ENCODE data around the gene RTTN. TPM values are rescaled to one million over a fixed set of nuclear protein-coding genes. Genes with fewer than 3 reads are reported as not detected.

The RTTN gene
- total RNA-seq, 1 donor from 2014 or later, result 12.1 TPM

DNA sequence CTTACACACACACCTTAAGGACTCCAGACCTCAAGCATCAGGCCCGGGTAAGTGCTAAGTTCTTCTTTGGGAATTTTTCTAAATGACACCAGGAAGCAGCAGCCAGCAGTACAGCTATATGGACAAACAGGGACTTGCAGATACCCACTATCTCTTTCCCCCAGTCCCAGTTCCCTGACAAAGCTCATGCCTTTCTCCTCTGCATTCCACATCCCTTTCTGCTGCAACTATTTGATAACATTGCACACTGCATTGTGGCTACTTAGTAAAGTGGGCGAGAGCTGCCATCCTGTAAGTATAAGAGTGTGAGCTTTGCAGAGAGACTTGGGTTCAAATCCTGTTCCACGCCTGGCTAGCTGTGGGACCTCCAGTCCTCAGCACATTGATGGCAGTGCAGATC, 243.8 kb downstream of the RTTN start:
- DNase-seq (ENCODE audit: low read depth), result no peak
- H3K4me3 ChIP-seq (ENCODE audit: low read depth, low read length), result no peak overlapping the region
- TF ChIP-seq, protein P1, sequence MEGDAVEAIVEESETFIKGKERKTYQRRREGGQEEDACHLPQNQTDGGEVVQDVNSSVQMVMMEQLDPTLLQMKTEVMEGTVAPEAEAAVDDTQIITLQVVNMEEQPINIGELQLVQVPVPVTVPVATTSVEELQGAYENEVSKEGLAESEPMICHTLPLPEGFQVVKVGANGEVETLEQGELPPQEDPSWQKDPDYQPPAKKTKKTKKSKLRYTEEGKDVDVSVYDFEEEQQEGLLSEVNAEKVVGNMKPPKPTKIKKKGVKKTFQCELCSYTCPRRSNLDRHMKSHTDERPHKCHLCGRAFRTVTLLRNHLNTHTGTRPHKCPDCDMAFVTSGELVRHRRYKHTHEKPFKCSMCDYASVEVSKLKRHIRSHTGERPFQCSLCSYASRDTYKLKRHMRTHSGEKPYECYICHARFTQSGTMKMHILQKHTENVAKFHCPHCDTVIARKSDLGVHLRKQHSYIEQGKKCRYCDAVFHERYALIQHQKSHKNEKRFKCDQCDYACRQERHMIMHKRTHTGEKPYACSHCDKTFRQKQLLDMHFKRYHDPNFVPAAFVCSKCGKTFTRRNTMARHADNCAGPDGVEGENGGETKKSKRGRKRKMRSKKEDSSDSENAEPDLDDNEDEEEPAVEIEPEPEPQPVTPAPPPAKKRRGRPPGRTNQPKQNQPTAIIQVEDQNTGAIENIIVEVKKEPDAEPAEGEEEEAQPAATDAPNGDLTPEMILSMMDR (conservative IDR thresholded peaks at IDR 0.05; ENCODE audit: low read depth, low read length), result no peak

DNA sequence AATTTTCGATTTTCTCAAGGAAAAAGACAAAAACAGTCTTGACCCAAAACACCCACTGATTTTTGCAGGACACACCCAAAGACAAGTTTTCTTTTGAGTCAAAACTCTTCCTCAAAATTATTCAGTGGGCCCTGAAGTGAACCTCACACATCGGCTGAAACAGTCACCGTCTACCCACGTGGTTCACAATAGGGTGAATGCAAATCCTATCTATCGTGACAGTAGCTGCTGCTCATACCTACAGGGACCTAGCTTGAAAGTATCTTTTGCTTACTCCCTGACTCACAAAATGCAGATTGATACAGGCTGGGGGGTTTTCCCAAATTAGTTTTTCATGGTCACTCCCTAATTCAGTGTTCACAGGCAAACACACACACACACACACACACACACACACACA, 247.1 kb downstream of the RTTN start:
- H3K4me3 ChIP-seq (ENCODE audit: low read depth, low read length), result no peak overlapping the region
- TF ChIP-seq, protein P1 (conservative IDR thresholded peaks at IDR 0.05; ENCODE audit: low read depth, low read length), result no peak
- no peak for DNase-seq (ENCODE audit: low read depth)

DNA sequence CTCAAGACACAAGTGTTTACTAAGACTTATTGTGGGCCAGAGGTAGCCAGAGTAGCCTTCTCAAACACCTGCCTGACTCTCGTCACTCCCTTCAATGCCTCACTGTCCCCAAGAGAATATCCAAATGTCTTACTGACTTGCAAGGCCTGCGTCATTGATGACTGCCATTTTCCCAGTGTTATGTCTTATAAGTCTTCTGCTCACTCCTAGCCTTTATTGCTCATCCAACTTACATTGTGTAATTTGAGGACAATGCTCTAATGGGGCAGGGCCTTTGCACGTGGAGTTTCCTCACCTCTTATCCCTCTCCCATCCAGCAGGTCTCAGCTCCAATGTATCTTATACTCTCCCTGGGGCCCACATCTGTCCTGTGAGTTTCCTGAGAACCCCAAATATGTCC, 247.7 kb downstream of the RTTN start:
- TF ChIP-seq, protein P1 (conservative IDR thresholded peaks at IDR 0.05; ENCODE audit: low read depth, low read length), result no peak
- no peak overlapping the region for H3K4me3 ChIP-seq (ENCODE audit: low read depth, low read length)
- DNase-seq (ENCODE audit: low read depth), result no peak

DNA sequence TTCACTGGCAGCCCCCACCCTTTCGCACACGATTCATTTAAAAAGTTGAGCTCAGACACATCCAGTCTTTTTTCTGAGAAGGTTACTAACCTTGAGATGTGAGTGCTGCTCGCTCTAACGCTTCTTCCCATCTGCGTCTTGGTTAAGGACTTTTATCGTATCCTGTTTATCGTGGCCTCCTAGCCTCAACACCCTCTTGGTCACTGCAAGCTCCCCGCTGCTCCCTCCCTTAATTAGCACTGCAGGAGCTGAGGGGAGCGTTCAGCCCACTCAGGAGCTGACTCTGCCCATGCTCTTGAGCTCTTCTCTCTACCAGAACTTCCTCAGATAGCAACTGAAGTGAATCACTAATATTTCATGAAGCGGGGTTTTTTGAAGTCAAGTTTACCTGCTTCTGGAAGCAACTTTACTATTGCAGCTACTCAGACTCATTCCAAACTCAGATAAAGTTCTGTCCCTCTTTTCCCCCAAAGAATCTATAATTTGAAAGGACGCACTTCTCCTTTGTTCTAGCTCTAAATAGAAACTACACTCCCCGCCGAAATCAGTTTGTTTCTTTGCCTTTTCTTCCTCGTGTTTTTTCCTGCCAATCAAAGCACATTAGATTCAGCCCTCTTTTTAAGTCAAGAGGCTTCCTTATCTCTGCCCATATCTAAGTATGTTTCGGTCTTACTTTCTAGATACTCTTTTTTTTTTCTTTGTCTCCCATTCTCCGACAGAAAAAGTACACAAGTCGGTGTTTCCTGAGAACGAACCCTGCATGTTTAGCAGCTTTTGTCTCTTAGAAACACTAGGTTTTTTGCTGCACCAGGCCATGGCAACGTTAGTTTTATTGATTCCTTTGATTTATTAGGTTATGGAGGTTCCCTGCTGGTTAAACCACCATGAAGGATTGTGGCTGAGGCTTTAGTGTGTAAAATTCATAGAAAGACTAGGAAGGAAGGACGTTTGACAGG, 248.5 kb downstream of the RTTN start:
- H3K4me3 ChIP-seq (ENCODE audit: low read depth, low read length), result no peak overlapping the region
- TF ChIP-seq, protein P1 (conservative IDR thresholded peaks at IDR 0.05; ENCODE audit: low read depth, low read length), result no peak
- DNase-seq (ENCODE audit: low read depth), result no peak

DNA sequence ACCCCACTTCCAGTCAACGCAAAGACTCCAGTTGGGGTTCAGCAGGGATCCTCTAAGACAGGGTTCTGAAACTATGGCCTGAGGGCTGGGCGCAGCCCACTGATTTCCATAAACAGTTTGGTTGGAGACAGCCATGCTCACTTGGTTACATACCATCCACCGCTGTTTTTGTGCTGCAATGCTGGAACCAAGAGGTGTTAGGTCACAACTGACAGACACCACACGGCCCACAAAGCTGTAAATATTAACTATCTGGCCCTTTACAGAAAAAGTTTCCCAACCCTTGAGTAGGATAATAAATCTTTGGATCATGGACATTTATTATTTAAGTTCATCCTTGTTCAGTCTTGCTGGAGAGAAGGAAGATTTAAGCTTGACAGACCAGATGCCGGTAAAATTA, 249.4 kb downstream of the RTTN start:
- TF ChIP-seq, protein P1 (conservative IDR thresholded peaks at IDR 0.05; ENCODE audit: low read depth, low read length), result no peak
- DNase-seq (ENCODE audit: low read depth), result no peak

DNA sequence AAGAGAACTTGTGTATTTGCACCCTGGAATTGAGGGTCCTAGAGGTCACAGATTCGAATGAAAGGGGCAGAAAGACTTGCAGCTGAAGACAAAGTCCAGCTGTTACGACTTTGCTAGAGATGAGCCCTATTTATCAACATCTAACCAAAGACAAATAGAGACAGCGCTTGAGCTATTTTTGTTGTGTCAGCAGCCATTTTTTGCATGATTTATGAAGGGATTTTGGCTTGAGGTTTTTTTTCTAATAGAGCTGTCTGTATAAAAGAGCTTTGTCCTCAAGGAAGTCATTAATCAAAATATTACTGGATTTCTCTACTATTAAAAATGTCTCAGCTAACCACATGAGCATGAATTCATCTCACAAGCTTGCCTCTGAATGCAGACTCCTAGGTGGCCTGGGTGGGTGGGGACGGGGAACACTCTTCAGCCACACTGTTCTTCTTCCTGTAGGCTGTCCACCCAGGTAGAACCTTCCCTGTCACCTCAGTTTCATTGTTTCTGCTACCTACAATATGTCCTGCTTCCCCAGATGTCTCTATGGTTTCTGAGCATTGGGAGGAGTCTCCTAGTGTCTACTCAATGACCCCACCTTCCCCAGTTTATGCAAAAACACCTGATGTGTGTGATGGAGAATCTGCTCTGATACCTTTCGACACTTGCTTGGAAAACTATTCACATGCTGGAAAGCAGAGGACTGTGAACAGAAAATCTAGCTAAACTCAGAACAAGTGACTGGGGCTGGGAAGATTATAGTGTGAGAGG, 250.6 kb downstream of the RTTN start:
- DNase-seq (ENCODE audit: low read depth), result no peak
- TF ChIP-seq, protein P1 (conservative IDR thresholded peaks at IDR 0.05; ENCODE audit: low read depth, low read length), result no peak
- no peak overlapping the region for H3K4me3 ChIP-seq (ENCODE audit: low read depth, low read length)

More for the DNA sequence above, 249.4 kb downstream of the RTTN start:
- H3K4me3 ChIP-seq (ENCODE audit: low read depth, low read length), result no peak overlapping the region

All from epithelial cell of proximal tubule (primary cell).